Hepatocyte (in vitro differentiated cells): Measurements from ENCODE around the gene CSNK2A1. TPM values are rescaled to one million over a fixed set of nuclear protein-coding genes. Genes with fewer than 3 reads are reported as not detected.
"Not testable (repeated sequence)": the region's sequence is repeated elsewhere in the genome, so short reads cannot be mapped to it uniquely, and the experiment has no call there.

Experiments
- DNase-seq: peaks from one replicate; pipeline ENCODE4 v3.0.0-alpha.2; 2016; ENCODE audit warnings: low spot score
- H2AFZ ChIP-seq: fragments of 200-600 bp; sonication (generic); 2 replicates; pipeline ENCODE4 v1.6.0; 2016; ENCODE audit warnings: antibody characterized with exemption, mild to moderate bottlenecking
- H3K27ac ChIP-seq: fragments of 200-600 bp; sonication (generic); 2 replicates; pipeline ENCODE4 v1.5.1; 2016; ENCODE audit warnings: mild to moderate bottlenecking
- H3K27me3 ChIP-seq: fragments of 200-600 bp; sonication (generic); 2 replicates; pipeline ENCODE4 v1.6.1; 2016
- H3K36me3 ChIP-seq: fragments of 200-600 bp; sonication (generic); replicated peaks from 2 replicates; pipeline ENCODE4 v1.5.1; 2016; ENCODE audit warnings: low read depth; ENCODE audit not compliant: insufficient read depth
- H3K4me1 ChIP-seq: fragments of 200-600 bp; sonication (generic); 2 replicates; pipeline ENCODE4 v1.5.1; 2016; ENCODE audit warnings: mild to moderate bottlenecking, moderate library complexity; ENCODE audit not compliant: insufficient read depth
- H3K4me2 ChIP-seq: fragments of 200-600 bp; sonication (generic); 2 replicates; pipeline ENCODE4 v1.6.0; 2016
- H3K4me3 ChIP-seq: fragments of 200-600 bp; sonication (generic); 2 replicates; pipeline ENCODE4 v1.5.1; 2016; ENCODE audit warnings: mild to moderate bottlenecking
- H3K79me2 ChIP-seq: fragments of 200-600 bp; sonication (generic); 2 replicates; pipeline ENCODE4 v1.6.0; 2017; ENCODE audit warnings: mild to moderate bottlenecking
- H3K9me2 ChIP-seq: fragments of 200-600 bp; sonication (generic); replicated peaks from 2 replicates; pipeline ENCODE4 v1.6.0; 2017; ENCODE audit warnings: mild to moderate bottlenecking; ENCODE audit not compliant: insufficient read depth
- H3K9me3 ChIP-seq: fragments of 200-600 bp; sonication (generic); 2 replicates; pipeline ENCODE4 v1.5.1; 2016; ENCODE audit warnings: low read depth, mild to moderate bottlenecking
- H4K20me1 ChIP-seq: fragments of 200-600 bp; sonication (generic); 2 replicates; pipeline ENCODE4 v1.6.0; 2016; ENCODE audit warnings: mild to moderate bottlenecking; ENCODE audit not compliant: insufficient read depth, poor library complexity, severe bottlenecking
- CTCF ChIP-seq: fragments of 200-600 bp; sonication (generic); IDR thresholded peaks from 2 replicates; pipeline ENCODE4 v1.5.1; 2016; ENCODE audit warnings: antibody characterized with exemption, mild to moderate bottlenecking; ENCODE audit not compliant: poor library complexity
- EZH2 ChIP-seq: fragments of 200-600 bp; sonication (generic); IDR thresholded peaks from 2 replicates; pipeline ENCODE4 v1.6.1; 2016; ENCODE audit warnings: antibody characterized with exemption, mild to moderate bottlenecking, borderline replicate concordance
- EZH2phosphoT487 ChIP-seq: fragments of 200-600 bp; sonication (generic); IDR thresholded peaks from one replicate; pipeline ENCODE4 v1.6.1; 2018; ENCODE audit warnings: antibody characterized with exemption, mild to moderate bottlenecking, low read depth, moderate library complexity; ENCODE audit not compliant: unreplicated experiment, severe bottlenecking
- WGBS: methylation state at CpG from one replicate; pipeline ENCODE4 v1.1.6; 2016; ENCODE audit warnings: low lambda C conversion rate; ENCODE audit errors: missing lambda C conversion rate; 5-methylcytosine and 5-hydroxymethylcytosine counted together
- polyA plus RNA-seq: library from polyadenylated mRNA; unstranded; fragments of >200 nt; fragmentation: Nextera tagmentation; extraction: Ambion mirVana; gene quantifications from 2 replicates; pipeline ENCODE4 v1.2.1, GENCODE V29; 2016
- total RNA-seq: library from RNA; depleted of rRNA; stranded (reverse); fragments of >200 nt; gene quantifications from 2 replicates; pipeline ENCODE4 v1.2.3, GENCODE V29; 2014

CSNK2A1 gene
- total and polyA plus RNA-seq, 2 experiments from 2014 or later = 65.6 to 173 TPM

- H3K4me2 ChIP-seq = no peak overlapping the region
Observed at GRCh38 chr20:478949-479429, 64.6 kb downstream of the CSNK2A1 start.

GRCh38 chr20:478010-478948, 65.3 kb downstream of the CSNK2A1 start:
- Histone ChIP-seq H2AFZ (no peak overlapping the region), H4K20me1 (no peaks in the 10 kb centered on the region), H3K4me1 (no peaks in the 10 kb centered on the region), H3K4me2 (no peak overlapping the region), H3K27ac (no peak overlapping the region), H3K4me3 (no peak overlapping the region), H3K79me2 (no peaks in the 10 kb centered on the region), H3K36me3 (no peaks in the 10 kb centered on the region), H3K27me3 (no peaks in the 10 kb centered on the region), H3K9me2 (no peaks in the 10 kb centered on the region), H3K9me3 (no peaks in the 10 kb centered on the region)
- TF ChIP-seq EZH2 (no peak), EZH2phosphoT487 (no peak), CTCF (no peak)
- no peak for DNase-seq
- 94% methylated on average over 8 of the region's 8 CpGs for WGBS

More at GRCh38 chr20:478949-479429, 64.6 kb downstream of the CSNK2A1 start:
- Histone ChIP-seq H3K9me2 (no peaks in the 10 kb centered on the region), H3K4me3 (no peak overlapping the region), H3K27me3 (no peaks in the 10 kb centered on the region), H3K79me2 (peaks cover under 1% of the 10 kb centered on the region), H3K4me1 (no peaks in the 10 kb centered on the region), H4K20me1 (no peaks in the 10 kb centered on the region), H3K36me3 (no peaks in the 10 kb centered on the region), H3K27ac (no peak overlapping the region), H2AFZ (no peak overlapping the region), H3K9me3 (no peaks in the 10 kb centered on the region)
- peak; percentile 68 for TF ChIP-seq CTCF
- TF ChIP-seq EZH2 = no peak
- TF ChIP-seq EZH2phosphoT487 = no peak
- WGBS = 72% methylated on average over 3 of the region's 3 CpGs
- peak; percentile 75 for DNase-seq

GRCh38 chr20:476561-477249, 66.9 kb downstream of the CSNK2A1 start:
- H3K27ac ChIP-seq, H2AFZ ChIP-seq, H3K9me3 ChIP-seq, H3K36me3 ChIP-seq, H3K27me3 ChIP-seq, H3K79me2 ChIP-seq, H4K20me1 ChIP-seq, H3K4me2 ChIP-seq, H3K9me2 ChIP-seq, H3K4me3 ChIP-seq, DNase-seq, H3K4me1 ChIP-seq: not testable (repeated sequence)
- 97% methylated on average over 6 of the region's 6 CpGs for WGBS
